Fibroblast of villous mesenchyme (primary cell): ENCODE measurements around the gene IDH3A. TPM values are rescaled to one million over a fixed set of nuclear protein-coding genes. Genes with fewer than 3 reads are reported as not detected.

Source experiments
- DNase-seq: peaks from one replicate; pipeline ENCODE4 v3.0.0-alpha.2; 2010; ENCODE audit warnings: low read depth
- H3K4me3 ChIP-seq: 2 replicates; pipeline ENCODE4 v1.5.1; 2011; ENCODE audit warnings: low read depth, mild to moderate bottlenecking, low read length
- total RNA-seq: library from RNA; depleted of rRNA; stranded (reverse); fragments of >200 nt; gene quantifications from 2 replicates; pipeline ENCODE4 v1.2.3, GENCODE V29; 2012
- TF ChIP-seq, protein P1 (sequence below): IDR thresholded peaks from 2 replicates; pipeline ENCODE4 v1.5.1; 2012; ENCODE audit warnings: low read depth, mild to moderate bottlenecking, low read length; ENCODE audit not compliant: insufficient read depth

The IDH3A gene
- total RNA-seq, 1 donor, result 43.6 TPM

DNA sequence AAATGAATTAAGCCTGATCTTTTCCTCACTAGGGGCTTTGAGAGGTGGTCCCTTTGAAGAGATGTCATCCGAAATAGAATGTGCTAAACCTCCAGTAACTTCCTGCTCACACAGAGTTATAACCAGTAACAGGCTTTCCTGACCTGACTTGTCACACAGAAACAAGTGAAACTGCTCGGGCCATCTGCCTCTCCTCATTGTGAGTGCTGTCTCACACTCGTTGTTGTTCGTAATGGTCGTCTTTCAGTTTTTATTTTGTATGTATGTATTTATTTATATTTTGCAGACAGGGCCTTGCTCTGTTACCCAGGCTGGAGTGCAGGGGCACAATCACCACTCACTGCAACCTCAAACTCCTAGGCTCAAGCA is 61.2 kb downstream of the IDH3A start:
- DNase-seq, result no peak
- TF ChIP-seq, protein P1, sequence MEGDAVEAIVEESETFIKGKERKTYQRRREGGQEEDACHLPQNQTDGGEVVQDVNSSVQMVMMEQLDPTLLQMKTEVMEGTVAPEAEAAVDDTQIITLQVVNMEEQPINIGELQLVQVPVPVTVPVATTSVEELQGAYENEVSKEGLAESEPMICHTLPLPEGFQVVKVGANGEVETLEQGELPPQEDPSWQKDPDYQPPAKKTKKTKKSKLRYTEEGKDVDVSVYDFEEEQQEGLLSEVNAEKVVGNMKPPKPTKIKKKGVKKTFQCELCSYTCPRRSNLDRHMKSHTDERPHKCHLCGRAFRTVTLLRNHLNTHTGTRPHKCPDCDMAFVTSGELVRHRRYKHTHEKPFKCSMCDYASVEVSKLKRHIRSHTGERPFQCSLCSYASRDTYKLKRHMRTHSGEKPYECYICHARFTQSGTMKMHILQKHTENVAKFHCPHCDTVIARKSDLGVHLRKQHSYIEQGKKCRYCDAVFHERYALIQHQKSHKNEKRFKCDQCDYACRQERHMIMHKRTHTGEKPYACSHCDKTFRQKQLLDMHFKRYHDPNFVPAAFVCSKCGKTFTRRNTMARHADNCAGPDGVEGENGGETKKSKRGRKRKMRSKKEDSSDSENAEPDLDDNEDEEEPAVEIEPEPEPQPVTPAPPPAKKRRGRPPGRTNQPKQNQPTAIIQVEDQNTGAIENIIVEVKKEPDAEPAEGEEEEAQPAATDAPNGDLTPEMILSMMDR, result no peak
- no peak overlapping the region for H3K4me3 ChIP-seq

DNA sequence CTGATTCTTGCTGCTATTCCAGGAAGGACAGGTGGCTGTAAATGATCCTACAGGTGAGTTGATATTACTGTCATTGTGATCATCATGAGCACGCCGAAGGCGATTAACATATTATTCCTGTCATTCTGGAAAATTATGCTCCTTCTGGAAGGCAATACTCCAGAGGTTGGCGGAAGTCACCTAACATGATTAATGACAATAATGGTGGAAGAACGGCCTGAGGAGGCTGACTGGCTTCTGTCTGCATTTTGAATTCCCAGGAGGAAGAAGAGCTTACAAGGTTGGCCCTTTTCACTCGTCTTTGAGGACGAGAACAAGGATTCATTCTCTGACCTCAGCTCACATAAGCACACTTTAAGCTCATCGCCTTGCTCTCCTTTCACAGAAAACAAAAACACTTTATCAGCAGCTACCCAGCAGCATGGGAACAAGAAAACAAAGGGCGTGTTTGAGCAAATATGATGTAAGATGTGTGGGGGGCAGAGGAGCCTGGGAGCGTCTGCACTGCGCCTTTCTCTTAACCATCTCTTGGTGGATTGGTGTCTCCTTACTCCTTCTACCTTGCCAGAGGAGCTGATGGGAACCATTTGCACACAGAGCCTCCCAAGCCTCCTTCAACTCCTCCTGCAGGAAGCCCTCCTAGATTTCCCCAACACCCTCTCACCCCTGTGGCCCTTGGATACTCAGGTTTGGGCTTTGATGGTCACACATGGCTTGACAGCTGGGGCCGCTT is 62.2 kb downstream of the IDH3A start:
- TF ChIP-seq, protein P1, result no peak
- DNase-seq, result peak; percentile 62
- H3K4me3 ChIP-seq, result no peak overlapping the region

DNA sequence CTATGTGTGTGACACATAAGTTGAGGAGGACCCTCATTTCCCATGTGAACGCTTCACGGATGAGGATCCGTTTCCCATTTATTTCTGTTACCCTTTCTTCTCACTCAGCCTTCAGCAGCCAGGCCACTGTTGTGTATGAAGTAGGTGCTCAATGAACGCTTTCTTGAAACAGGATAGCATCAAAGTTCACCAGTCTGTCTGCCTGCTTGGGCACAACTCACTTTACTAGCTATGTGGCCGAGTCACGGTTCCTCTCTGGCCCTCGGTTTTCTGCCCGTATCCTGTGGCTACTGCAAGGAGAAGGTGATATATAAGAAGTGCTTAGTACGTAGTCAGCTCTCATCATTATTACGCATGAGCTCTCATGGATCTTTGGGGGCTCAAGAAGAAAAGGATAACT is 62.8 kb downstream of the IDH3A start:
- no peak for DNase-seq
- TF ChIP-seq, protein P1, result no peak

DNA sequence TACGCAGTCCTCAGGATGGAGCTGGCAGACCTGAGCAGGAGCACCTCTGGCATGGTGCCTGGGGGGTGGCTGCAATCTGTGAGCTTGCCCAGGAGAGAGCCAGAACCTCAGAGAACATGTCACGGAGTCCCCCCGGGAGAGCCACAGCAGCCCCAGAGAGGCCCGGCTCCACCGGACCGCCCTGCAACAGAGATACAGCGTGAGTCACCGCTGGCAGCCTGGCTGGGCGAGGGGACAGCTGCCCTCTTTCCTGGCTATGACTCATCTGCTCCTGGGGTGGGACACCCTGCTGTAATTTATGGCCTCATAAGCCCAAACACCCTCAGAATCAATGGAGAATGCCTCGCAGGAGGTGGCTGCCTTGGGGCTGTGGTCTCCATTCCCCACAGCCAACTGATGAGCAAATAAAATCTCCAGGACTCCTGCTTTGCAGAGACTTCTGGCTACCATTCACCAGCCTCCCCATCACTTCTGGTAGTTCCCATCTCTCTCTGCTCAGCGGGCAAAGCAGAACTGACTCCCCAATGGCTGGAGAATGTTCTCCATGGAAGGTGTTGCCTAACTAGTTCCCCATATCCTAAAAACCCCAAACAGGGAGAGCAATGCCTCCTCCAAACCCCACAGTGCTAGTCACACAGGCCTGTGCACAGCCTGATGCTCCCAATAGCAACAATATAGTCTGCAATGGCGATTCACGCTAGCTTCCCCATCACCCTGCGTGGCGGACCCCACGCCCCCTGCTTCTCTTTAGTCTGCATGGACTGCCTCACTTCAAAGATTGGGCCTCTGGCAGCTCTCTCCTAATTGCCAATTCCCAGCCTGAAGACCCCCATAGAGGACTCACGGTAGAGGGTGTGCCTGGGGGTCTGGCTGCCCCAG is 63.6 kb downstream of the IDH3A start:
- no peak overlapping the region for H3K4me3 ChIP-seq
- peak; percentile 82 for DNase-seq
- TF ChIP-seq, protein P1, result no peak

More for the DNA sequence above, 62.8 kb downstream of the IDH3A start:
- H3K4me3 ChIP-seq, result no peak overlapping the region

DNA sequence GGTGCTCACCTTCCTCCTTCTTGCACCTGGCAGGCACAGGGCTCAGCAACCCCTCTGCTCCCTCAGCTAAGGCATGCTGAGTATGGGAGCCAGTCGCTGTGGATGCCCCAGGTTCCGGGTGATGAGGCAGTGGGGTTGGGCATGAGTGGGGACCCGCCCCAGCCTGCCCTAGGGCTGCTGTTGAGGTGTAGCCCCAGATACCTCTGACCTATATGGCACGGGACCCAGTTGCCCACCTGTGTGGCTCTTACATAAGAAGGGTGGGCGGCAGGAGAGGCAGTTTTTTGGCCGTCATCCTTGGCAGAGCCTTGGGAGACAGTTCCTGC is 64.2 kb downstream of the IDH3A start:
- TF ChIP-seq, protein P1, result no peak
- no peak overlapping the region for H3K4me3 ChIP-seq
- DNase-seq, result no peak

DNA sequence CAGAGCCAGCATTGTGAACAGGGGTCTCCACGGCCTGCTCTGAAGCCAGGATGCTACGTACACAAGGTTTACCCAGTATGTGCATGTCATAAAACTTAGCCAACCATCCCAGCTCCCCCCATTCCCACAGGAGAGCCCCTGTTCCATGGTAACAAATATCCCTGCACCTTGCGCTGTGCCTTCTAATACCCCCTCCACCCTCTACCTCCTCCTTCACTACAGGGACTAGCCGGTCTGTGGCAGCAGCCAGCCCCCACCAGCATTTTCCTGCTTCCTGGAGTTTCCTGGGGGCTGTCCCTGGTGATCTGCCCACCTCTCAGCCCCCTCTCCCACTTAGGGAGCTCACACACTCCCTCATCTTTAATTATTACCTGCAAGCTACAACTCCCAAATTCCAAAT is 64.8 kb downstream of the IDH3A start:
- H3K4me3 ChIP-seq, result no peak overlapping the region
- DNase-seq, result no peak
- TF ChIP-seq, protein P1, result no peak
